Stomach (tissue), 9 donors: Measurements from ENCODE around the gene MYPN. TPM values are rescaled to one million over a fixed set of nuclear protein-coding genes. Genes with fewer than 3 reads are reported as not detected.

Experiments used
- DNase-seq, 2 donors: peaks; one replicate each; pipeline versions ENCODE4 v3.0.0 to v3.0.0-alpha.2; 2013 to 2019
- H3K27ac ChIP-seq, 5 donors: fragments of 200-600 bp in 4 of 5; sonication (generic) in 4 of 5; one replicate each; pipeline ENCODE4 v1.5.1; 2013 to 2019; ENCODE audit warnings: mild to moderate bottlenecking in 1 of 5, moderate library complexity in 1 of 5
- H3K27me3 ChIP-seq, 3 donors: fragments of 200-600 bp; sonication (generic); one replicate each; pipeline ENCODE4 v1.5.1; 2017 to 2019; ENCODE audit warnings: mixed run types in 1 of 3
- H3K36me3 ChIP-seq, 4 donors: fragments of 200-600 bp; sonication (generic); 1 replicate in 3 of 4; 2 replicates in 1 of 4; pipeline ENCODE4 v1.5.1; 2016 to 2019
- H3K4me1 ChIP-seq, 4 donors: fragments of 200-600 bp; sonication (generic); one replicate each; pipeline ENCODE4 v1.5.1; 2016 to 2019
- H3K4me3 ChIP-seq, 4 donors: fragments of 200-600 bp; sonication (generic) in 3 of 4; one replicate each; pipeline ENCODE4 v1.5.1; 2016 to 2019; ENCODE audit warnings: mild to moderate bottlenecking in 1 of 4
- H3K9me3 ChIP-seq, 4 donors: fragments of 200-600 bp; sonication (generic); one replicate each; pipeline ENCODE4 v1.5.1; 2016 to 2019
- EP300 ChIP-seq: sonication (generic); formaldehyde crosslinking; IDR thresholded peaks from one replicate; pipeline ENCODE4 v1.6.1; 2017; ENCODE audit warnings: antibody characterized with exemption
- POLR2A ChIP-seq, 4 donors: fragments of 450-650 bp; IDR thresholded peaks; one replicate each; pipeline ENCODE4 v1.6.1; 2016; ENCODE audit warnings: antibody characterized with exemption in 4 of 4, control low read depth in 2 of 4, mild to moderate bottlenecking in 1 of 4, moderate library complexity in 1 of 4
- POLR2AphosphoS5 ChIP-seq, 3 donors: sonication (generic); formaldehyde crosslinking; IDR thresholded peaks; one replicate each; pipeline ENCODE4 v1.6.1; 2016; ENCODE audit warnings: antibody characterized with exemption in 3 of 3
- WGBS, 5 donors: extraction: QIAGEN DNeasy Blood & Tissue Kit in 3 of 5; methylation state at CpG; one replicate each; pipeline versions ENCODE4 v1.1.5 to v1.1.7; 2013 to 2018; 5-methylcytosine and 5-hydroxymethylcytosine counted together
- intact Hi-C: fragments of 100-400 bp; cut with DNase I; formaldehyde crosslinking; loops from one replicate; pipeline ENCODE4 v1.15.1; 2023; ENCODE audit warnings: low total_unique reads
- polyA plus RNA-seq, 3 donors: library from polyadenylated mRNA; stranded (reverse); fragments of 200-250 nt; gene quantifications; one replicate each; pipeline ENCODE4 v1.2.3, GENCODE V29; 2013
- total RNA-seq, 5 donors: library from RNA; depleted of rRNA; stranded (reverse); fragments of >200 nt; gene quantifications; one replicate each; pipeline versions ENCODE4 v1.1.0 to v1.2.3, GENCODE V29; 2014 to 2016
- TF ChIP-seq, protein P1 (sequence below), 7 experiments: fragments of 450-650 bp in 4 of 7; fragments of 200-600 bp in 3 of 7; sonication (generic) in 3 of 7; IDR thresholded peaks; one replicate each; pipeline ENCODE4 v1.5.1; 2016 to 2019; ENCODE audit warnings: antibody characterized with exemption in 7 of 7, control low read depth in 2 of 7, mild to moderate bottlenecking in 1 of 7
- donor health status: healthy with polysubstance abuse.
- donor health status: Bipolar disorder and iron deficiency.
- donor health status: healthy.

Gene MYPN
- total and polyA plus RNA-seq, 8 donors = 0.06 to 0.76 (median 0.40) TPM; not detected in 4

DNA sequence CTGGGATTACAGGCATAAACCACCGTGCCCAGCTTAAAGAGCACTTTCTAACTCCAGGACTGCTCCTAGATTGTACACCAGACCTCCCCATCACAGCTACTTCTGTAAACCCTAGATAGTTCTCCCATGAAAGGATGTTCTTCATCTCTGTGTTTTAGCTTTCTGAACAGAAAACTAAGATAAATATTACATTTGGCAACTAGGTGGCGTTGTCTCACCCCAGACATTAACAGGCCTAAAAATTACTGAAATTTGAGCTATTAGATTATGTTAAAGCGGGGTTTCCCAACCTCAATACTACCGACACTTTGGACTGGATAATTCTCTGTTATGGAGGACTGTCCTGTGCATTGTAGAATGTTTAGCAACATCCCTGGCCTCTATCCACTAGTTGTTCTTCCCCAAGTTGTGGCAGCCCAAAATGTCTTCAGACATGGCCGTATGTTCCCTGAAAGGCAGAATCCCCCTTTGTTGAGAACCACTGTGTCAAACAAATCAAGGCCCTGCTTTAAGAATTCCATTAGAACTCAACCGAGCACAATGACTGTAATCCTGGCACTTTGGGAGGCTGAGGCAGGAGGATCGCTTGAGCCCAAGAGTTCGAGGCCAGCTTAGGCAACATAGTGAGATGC is 103.5 kb downstream of the MYPN start:
- no peak overlapping the region for H3K27ac ChIP-seq
- peak in 1 of 2 donors; percentile 59 for DNase-seq
- no peak overlapping the region for H3K4me3 ChIP-seq
- TF ChIP-seq, protein P1, sequence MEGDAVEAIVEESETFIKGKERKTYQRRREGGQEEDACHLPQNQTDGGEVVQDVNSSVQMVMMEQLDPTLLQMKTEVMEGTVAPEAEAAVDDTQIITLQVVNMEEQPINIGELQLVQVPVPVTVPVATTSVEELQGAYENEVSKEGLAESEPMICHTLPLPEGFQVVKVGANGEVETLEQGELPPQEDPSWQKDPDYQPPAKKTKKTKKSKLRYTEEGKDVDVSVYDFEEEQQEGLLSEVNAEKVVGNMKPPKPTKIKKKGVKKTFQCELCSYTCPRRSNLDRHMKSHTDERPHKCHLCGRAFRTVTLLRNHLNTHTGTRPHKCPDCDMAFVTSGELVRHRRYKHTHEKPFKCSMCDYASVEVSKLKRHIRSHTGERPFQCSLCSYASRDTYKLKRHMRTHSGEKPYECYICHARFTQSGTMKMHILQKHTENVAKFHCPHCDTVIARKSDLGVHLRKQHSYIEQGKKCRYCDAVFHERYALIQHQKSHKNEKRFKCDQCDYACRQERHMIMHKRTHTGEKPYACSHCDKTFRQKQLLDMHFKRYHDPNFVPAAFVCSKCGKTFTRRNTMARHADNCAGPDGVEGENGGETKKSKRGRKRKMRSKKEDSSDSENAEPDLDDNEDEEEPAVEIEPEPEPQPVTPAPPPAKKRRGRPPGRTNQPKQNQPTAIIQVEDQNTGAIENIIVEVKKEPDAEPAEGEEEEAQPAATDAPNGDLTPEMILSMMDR (IDR thresholded peaks at IDR 0.05) = peak in 5 of 7 experiments; percentile 20 to 61 (median 48)
- TF ChIP-seq EP300 = no peak
- 52 to 61% (median 53%) methylated on average over 8 of the region's 8 CpGs for WGBS, 5 donors
- intact Hi-C loops = no loop called here
- no peaks in the 10 kb centered on the region for H3K4me1 ChIP-seq
- H3K9me3 ChIP-seq = no peaks in the 10 kb centered on the region
- no peaks in the 10 kb centered on the region for H3K36me3 ChIP-seq
- no peaks in the 10 kb centered on the region for H3K27me3 ChIP-seq

- no peak for DNase-seq
- H3K4me3 ChIP-seq = no peak overlapping the region
- no peaks in the 10 kb centered on the region for H3K9me3 ChIP-seq
- intact Hi-C loops = no loop called here
- no peaks in the 10 kb centered on the region for H3K4me1 ChIP-seq
- H3K27ac ChIP-seq = no peak overlapping the region
- 89 to 92% (median 90%) methylated on average over 4 of the region's 4 CpGs for WGBS, 5 donors
- no peaks in the 10 kb centered on the region for H3K36me3 ChIP-seq
- no peaks in the 10 kb centered on the region for H3K27me3 ChIP-seq
- TF ChIP-seq, protein P1 (IDR thresholded peaks at IDR 0.05) = no peak
- TF ChIP-seq POLR2AphosphoS5 (IDR thresholded peaks at IDR 0.05) = no peak
- TF ChIP-seq POLR2A (IDR thresholded peaks at IDR 0.05) = no peak
- TF ChIP-seq EP300 = no peak
Measured at GRCh38 chr10:68218786-68219185, 109.5 kb downstream of the MYPN start.

DNA sequence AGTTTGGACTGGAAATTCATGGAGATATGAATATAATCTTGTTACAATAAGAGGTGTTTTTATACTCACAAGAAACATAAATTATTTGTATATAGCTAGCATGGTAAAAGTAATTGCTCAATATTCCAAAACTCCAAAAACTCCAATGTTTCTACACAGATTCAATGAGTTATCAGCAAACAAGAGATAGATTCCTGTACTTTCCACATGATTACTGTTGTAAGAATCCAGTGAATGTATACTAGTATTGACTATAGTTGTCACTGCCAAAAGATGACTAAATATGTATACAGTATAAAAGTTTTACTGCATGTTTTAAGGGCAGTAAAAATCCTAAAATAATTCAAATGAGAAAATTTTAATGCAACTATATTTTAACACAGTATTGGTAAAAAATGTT is 111.9 kb downstream of the MYPN start:
- intact Hi-C loops = no loop called here
- Histone ChIP-seq H3K4me3 (no peak overlapping the region), H3K27me3 (no peaks in the 10 kb centered on the region), H3K9me3 (no peaks in the 10 kb centered on the region), H3K27ac (no peak overlapping the region), H3K36me3 (no peaks in the 10 kb centered on the region), H3K4me1 (no peaks in the 10 kb centered on the region)
- TF ChIP-seq, protein P1 (IDR thresholded peaks at IDR 0.05) = no peak
- TF ChIP-seq EP300 (no peak), POLR2A (IDR thresholded peaks at IDR 0.05) (no peak), POLR2AphosphoS5 (IDR thresholded peaks at IDR 0.05) (no peak)
- DNase-seq = no peak

DNA sequence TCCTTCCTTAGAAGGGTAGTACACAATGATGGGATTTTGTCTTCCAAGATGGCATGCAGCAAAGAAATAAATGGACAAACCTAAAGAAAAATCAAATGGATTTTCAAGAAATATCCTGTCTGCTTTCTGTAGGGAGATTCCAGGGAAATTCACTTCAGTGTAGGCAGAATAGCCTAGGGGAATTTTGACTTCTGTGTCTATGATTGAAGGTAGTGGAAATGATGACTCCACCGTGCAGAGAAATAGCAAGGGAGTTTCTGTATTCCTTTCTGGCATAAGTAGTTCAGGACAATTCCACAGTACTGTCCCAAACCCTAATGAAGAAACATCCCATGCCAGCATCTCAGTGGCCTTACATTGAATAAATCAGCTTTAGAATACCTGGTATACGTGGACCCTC is 113.1 kb downstream of the MYPN start:
- Histone ChIP-seq H3K4me1 (no peaks in the 10 kb centered on the region), H3K27ac (no peak overlapping the region), H3K9me3 (no peaks in the 10 kb centered on the region), H3K4me3 (no peak overlapping the region), H3K36me3 (no peaks in the 10 kb centered on the region), H3K27me3 (no peaks in the 10 kb centered on the region)
- 77 to 85% (median 80%) methylated on average over 2 of the region's 2 CpGs for WGBS, 5 donors
- intact Hi-C loops = no loop called here
- no peak for DNase-seq
- TF ChIP-seq, protein P1 (IDR thresholded peaks at IDR 0.05) = no peak
- TF ChIP-seq POLR2AphosphoS5 (IDR thresholded peaks at IDR 0.05) (no peak), EP300 (no peak), POLR2A (IDR thresholded peaks at IDR 0.05) (no peak)
